Neural progenitor cell (in vitro differentiated cells): ENCODE measurements around the gene SMAP1. TPM values are rescaled to one million over a fixed set of nuclear protein-coding genes. Genes with fewer than 3 reads are reported as not detected.

Source experiments
- DNase-seq: peaks from one replicate; pipeline ENCODE4 v3.0.0-alpha.2; 2016; ENCODE audit warnings: low spot score
- H2AFZ ChIP-seq: fragments of 200-600 bp; sonication (generic); replicated peaks from 2 replicates; pipeline ENCODE4 v1.6.1; 2016; ENCODE audit warnings: antibody characterized with exemption
- H3F3A ChIP-seq: fragments of 200-600 bp; sonication (generic); 2 replicates; pipeline ENCODE4 v1.6.1; 2016; ENCODE audit warnings: antibody characterized with exemption, low read depth
- H3K27ac ChIP-seq: fragments of 200-600 bp; sonication (generic); 2 replicates; pipeline ENCODE4 v1.5.1; 2016; ENCODE audit warnings: mild to moderate bottlenecking
- H3K27me3 ChIP-seq: fragments of 200-600 bp; sonication (generic); 2 replicates; pipeline ENCODE4 v1.6.1; 2016; ENCODE audit warnings: mild to moderate bottlenecking, moderate library complexity
- H3K36me3 ChIP-seq: fragments of 200-600 bp; sonication (generic); 2 replicates; pipeline ENCODE4 v1.5.1; 2016
- H3K4me1 ChIP-seq: fragments of 200-600 bp; sonication (generic); 2 replicates; pipeline ENCODE4 v1.6.1; 2016; ENCODE audit warnings: mixed run types
- H3K4me2 ChIP-seq: fragments of 200-600 bp; sonication (generic); 2 replicates; pipeline ENCODE4 v1.6.1; 2016
- H3K4me3 ChIP-seq: fragments of 200-600 bp; sonication (generic); 2 replicates; pipeline ENCODE4 v1.5.1; 2016
- H3K79me2 ChIP-seq: fragments of 200-600 bp; sonication (generic); 2 replicates; pipeline ENCODE4 v1.6.1; 2016; ENCODE audit warnings: low read depth
- H3K9ac ChIP-seq: fragments of 200-600 bp; sonication (generic); 2 replicates; pipeline ENCODE4 v1.6.1; 2016
- H3K9me3 ChIP-seq: fragments of 200-600 bp; sonication (generic); 2 replicates; pipeline ENCODE4 v1.5.1; 2016; ENCODE audit warnings: low read depth
- H4K20me1 ChIP-seq: fragments of 200-600 bp; sonication (generic); 2 replicates; pipeline ENCODE4 v1.6.1; 2016; ENCODE audit warnings: low read depth
- H3K27ac Mint-ChIP-seq: 3 replicates; pipeline ENCODE4 v1.8.0; 2021; ENCODE audit warnings: mixed read lengths
- H3K27me3 Mint-ChIP-seq: 2 replicates; pipeline ENCODE4 v1.8.0; 2022; ENCODE audit warnings: low read depth, mild to moderate bottlenecking, inconsistent platforms, moderate library complexity, mixed read lengths; ENCODE audit not compliant: insufficient read depth
- H3K36me3 Mint-ChIP-seq: 3 replicates; pipeline ENCODE4 v1.8.0; 2021; ENCODE audit warnings: mixed read lengths
- H3K4me1 Mint-ChIP-seq: 3 replicates; pipeline ENCODE4 v1.8.0; 2021; ENCODE audit warnings: mixed read lengths
- H3K4me3 Mint-ChIP-seq: 3 replicates; pipeline ENCODE4 v1.8.0; 2021; ENCODE audit warnings: mild to moderate bottlenecking, moderate library complexity, mixed read lengths
- H3K9me3 Mint-ChIP-seq: 3 replicates; pipeline ENCODE4 v1.8.0; 2020; ENCODE audit warnings: mixed read lengths
- CTCF ChIP-seq: fragments of 200-600 bp; sonication (generic); IDR thresholded peaks from 2 replicates; pipeline ENCODE4 v1.5.1; 2017; ENCODE audit warnings: antibody characterized with exemption, mild to moderate bottlenecking
- EZH2 ChIP-seq: fragments of 200-600 bp; sonication (generic); IDR thresholded peaks from 2 replicates; pipeline ENCODE4 v1.6.1; 2017; ENCODE audit warnings: antibody characterized with exemption, mild to moderate bottlenecking, moderate library complexity
- EZH2phosphoT487 ChIP-seq: fragments of 200-600 bp; sonication (generic); IDR thresholded peaks from 2 replicates; pipeline ENCODE4 v1.6.1; 2017; ENCODE audit warnings: antibody characterized with exemption
- total RNA-seq: library from RNA; depleted of rRNA; stranded (reverse); fragments of >200 nt; gene quantifications from 2 replicates; pipeline ENCODE4 v1.2.3, GENCODE V29; 2015; ENCODE audit warnings: low replicate concordance

Gene SMAP1
- total RNA-seq, 1 donor from 2014 or later = 36.5 TPM

DNA sequence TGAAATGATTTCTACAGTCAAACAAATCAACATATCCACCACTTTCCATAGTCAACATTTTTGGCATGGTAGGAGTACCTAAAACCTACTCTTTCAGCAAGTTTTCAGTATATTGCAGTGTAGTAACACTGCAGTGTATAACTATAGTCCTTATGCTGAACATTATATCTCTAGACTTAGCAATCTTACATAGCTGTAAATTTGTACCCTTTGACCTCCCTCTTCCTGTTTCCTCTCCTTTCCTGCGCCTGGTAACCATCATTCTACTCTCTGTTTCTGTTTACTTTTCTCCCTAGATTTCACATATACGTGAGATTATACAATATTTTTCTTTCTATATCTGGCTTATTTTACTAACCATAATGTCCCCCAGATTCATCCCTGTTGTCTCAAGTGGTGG lies 40.2 kb downstream of the SMAP1 start:
- TF ChIP-seq CTCF = no peak
- TF ChIP-seq EZH2 = no peak
- no peak for TF ChIP-seq EZH2phosphoT487
- Histone ChIP-seq H3K4me3 (no peak overlapping the region), H4K20me1 (no peaks in the 10 kb centered on the region), H3K79me2 (peaks cover 10% of the 10 kb centered on the region), H3K9me3 (no peaks in the 10 kb centered on the region), H3K36me3 (no peaks in the 10 kb centered on the region), H3K27ac (no peak overlapping the region), H3F3A (no peaks in the 10 kb centered on the region), H3K9ac (no peak overlapping the region), H2AFZ (no peak overlapping the region), H3K4me1 (no peaks in the 10 kb centered on the region), H3K4me2 (no peak overlapping the region), H3K27me3 (no peaks in the 10 kb centered on the region)
- Mint-ChIP-seq H3K9me3 (peaks cover 10% of the 10 kb centered on the region), H3K4me1 (peaks cover 2% of the 10 kb centered on the region), H3K36me3 (peaks cover 3% of the 10 kb centered on the region), H3K27me3 (no peaks in the 10 kb centered on the region), H3K4me3 (no peak overlapping the region), H3K27ac (no peak overlapping the region)
- DNase-seq = no peak

DNA sequence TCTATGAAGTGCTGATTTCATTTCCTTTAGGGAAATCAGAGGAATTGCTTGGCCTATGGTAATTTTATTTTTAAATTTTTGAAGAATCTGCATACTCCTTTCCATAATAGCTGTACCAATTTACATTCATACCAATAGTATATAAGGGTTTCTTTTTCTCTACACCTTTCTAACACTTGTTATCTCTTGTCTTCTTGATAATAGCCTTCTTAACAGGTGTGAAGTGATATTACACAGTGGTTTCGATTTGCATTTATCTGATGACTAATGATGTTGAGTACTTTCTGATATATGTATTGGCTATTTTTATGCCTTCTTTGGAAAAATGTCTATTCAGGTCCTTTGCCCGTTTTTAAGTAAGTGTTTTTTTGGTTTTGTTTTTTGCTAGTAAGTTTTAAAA lies 40.8 kb downstream of the SMAP1 start:
- no peaks in the 10 kb centered on the region for H3K36me3 ChIP-seq
- DNase-seq = no peak
- Mint-ChIP-seq H3K27ac (no peak overlapping the region), H3K4me3 (no peak overlapping the region), H3K36me3 (peaks cover 7% of the 10 kb centered on the region), H3K9me3 (peaks cover 16% of the 10 kb centered on the region), H3K27me3 (no peaks in the 10 kb centered on the region), H3K4me1 (peaks cover 2% of the 10 kb centered on the region)
- H2AFZ ChIP-seq = no peak overlapping the region
- H3K4me1 ChIP-seq = no peaks in the 10 kb centered on the region
- no peak overlapping the region for H3K9ac ChIP-seq
- no peak overlapping the region for H3K4me2 ChIP-seq
- peaks cover 15% of the 10 kb centered on the region for H3K79me2 ChIP-seq
- H3K27me3 ChIP-seq = no peaks in the 10 kb centered on the region
- H3F3A ChIP-seq = no peaks in the 10 kb centered on the region
- H3K9me3 ChIP-seq = peaks cover 5% of the 10 kb centered on the region
- H3K4me3 ChIP-seq = no peak overlapping the region
- no peaks in the 10 kb centered on the region for H4K20me1 ChIP-seq
- no peak overlapping the region for H3K27ac ChIP-seq
- TF ChIP-seq EZH2 = no peak
- no peak for TF ChIP-seq EZH2phosphoT487
- no peak for TF ChIP-seq CTCF

DNA sequence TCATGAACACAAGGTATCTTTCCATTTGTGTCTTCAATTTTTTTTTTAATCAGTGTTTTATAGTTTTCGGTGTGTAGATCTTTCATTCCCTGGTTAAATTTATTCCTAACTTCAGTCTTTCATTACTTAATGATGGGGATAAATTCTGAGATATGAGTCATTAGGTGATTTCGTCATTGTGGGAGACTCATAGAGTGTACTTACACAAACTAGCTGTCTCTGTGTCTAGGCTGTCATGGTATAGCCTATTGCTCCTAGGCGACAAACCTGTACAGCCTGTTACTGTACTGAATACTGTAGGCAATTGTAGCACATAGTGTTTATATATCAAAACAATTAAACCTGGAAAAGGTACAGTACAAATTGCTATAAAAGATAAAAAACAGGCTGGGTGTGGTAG lies 42.1 kb downstream of the SMAP1 start:
- H3K79me2 ChIP-seq = peaks cover 28% of the 10 kb centered on the region
- no peaks in the 10 kb centered on the region for H3K27me3 ChIP-seq
- no peaks in the 10 kb centered on the region for H3F3A ChIP-seq
- Mint-ChIP-seq H3K36me3 (peaks cover 7% of the 10 kb centered on the region), H3K4me3 (no peak overlapping the region), H3K4me1 (no peaks in the 10 kb centered on the region), H3K27me3 (no peaks in the 10 kb centered on the region), H3K9me3 (peaks cover 23% of the 10 kb centered on the region), H3K27ac (no peak overlapping the region)
- TF ChIP-seq EZH2 = no peak
- no peak for TF ChIP-seq EZH2phosphoT487
- no peak for TF ChIP-seq CTCF
- no peak overlapping the region for H3K27ac ChIP-seq
- H3K9ac ChIP-seq = no peak overlapping the region
- H4K20me1 ChIP-seq = no peaks in the 10 kb centered on the region
- H3K4me1 ChIP-seq = no peaks in the 10 kb centered on the region
- H3K4me3 ChIP-seq = no peak overlapping the region
- no peak for DNase-seq
- no peak overlapping the region for H3K4me2 ChIP-seq
- H3K9me3 ChIP-seq = peaks cover 14% of the 10 kb centered on the region
- H3K36me3 ChIP-seq = no peaks in the 10 kb centered on the region
- no peak overlapping the region for H2AFZ ChIP-seq
